Mesenchymal stem cell (in vitro differentiated cells and primary cell): Measurements from ENCODE around the gene PTCHD1.

ENCODE experiments used
- DNase-seq: peaks from one replicate; pipeline ENCODE4 v3.0.0-alpha.2; 2013
- H2AFZ ChIP-seq: one replicate; pipeline ENCODE4 v1.6.1; 2013; ENCODE audit warnings: low read depth, mild to moderate bottlenecking, control low read depth, inconsistent platforms, low read length, moderate library complexity
- H2AK5ac ChIP-seq: 2 replicates; pipeline ENCODE4 v1.6.1; 2013; ENCODE audit warnings: low read length, moderate library complexity, mild to moderate bottlenecking, inconsistent platforms; ENCODE audit not compliant: severe bottlenecking
- H2BK120ac ChIP-seq: one replicate; pipeline ENCODE4 v1.6.1; 2013; ENCODE audit warnings: low read depth, mild to moderate bottlenecking, inconsistent platforms, low read length, moderate library complexity
- H2BK12ac ChIP-seq, 2 experiments: one replicate each; pipeline ENCODE4 v1.6.1; 2013; ENCODE audit warnings: inconsistent platforms in 2 of 2, low read length in 2 of 2, mild to moderate bottlenecking in 2 of 2, moderate library complexity in 2 of 2, control low read depth in 1 of 2
- H2BK15ac ChIP-seq: one replicate; pipeline ENCODE4 v1.6.1; 2013; ENCODE audit warnings: mild to moderate bottlenecking, low read depth, inconsistent platforms; ENCODE audit not compliant: poor library complexity, severe bottlenecking
- H2BK5ac ChIP-seq: 2 replicates; pipeline ENCODE4 v1.6.1; 2013; ENCODE audit warnings: low read depth, mild to moderate bottlenecking, low read length, control low read depth, inconsistent platforms; ENCODE audit not compliant: poor library complexity, severe bottlenecking
- H3K14ac ChIP-seq, 2 experiments: one replicate each; pipeline ENCODE4 v1.6.1; 2013; ENCODE audit warnings: inconsistent platforms in 2 of 2, low read length in 2 of 2, control low read depth in 1 of 2, mild to moderate bottlenecking in 1 of 2, moderate library complexity in 1 of 2
- H3K18ac ChIP-seq, 2 experiments: one replicate each; pipeline ENCODE4 v1.6.1; 2013; ENCODE audit warnings: inconsistent platforms in 2 of 2, low read length in 2 of 2, control low read depth in 1 of 2, low read depth in 1 of 2, mild to moderate bottlenecking in 1 of 2
- H3K23ac ChIP-seq, 2 experiments: one replicate each; pipeline ENCODE4 v1.6.1; 2013; ENCODE audit warnings: inconsistent platforms in 2 of 2, low read length in 2 of 2, mild to moderate bottlenecking in 2 of 2, moderate library complexity in 2 of 2, control low read depth in 1 of 2
- H3K27ac ChIP-seq: 2 replicates; pipeline ENCODE4 v1.5.1; 2013; ENCODE audit warnings: mild to moderate bottlenecking, moderate library complexity, low read length, control low read depth, inconsistent platforms; ENCODE audit not compliant: poor library complexity, severe bottlenecking
- H3K27me3 ChIP-seq, 2 experiments: 2 replicates each; pipeline versions ENCODE4 v1.6.1 to v1.7.0; 2013; ENCODE audit warnings: low read length in 2 of 2, mild to moderate bottlenecking in 2 of 2, moderate library complexity in 2 of 2, control low read depth in 1 of 2, inconsistent platforms in 1 of 2; ENCODE audit not compliant: control insufficient read depth in 1 of 2, insufficient read depth in 1 of 2
- H3K36me3 ChIP-seq, 2 experiments: 2 replicates each; pipeline versions ENCODE4 v1.6.1 to v1.7.0; 2013; ENCODE audit warnings: low read length in 2 of 2, control low read depth in 1 of 2, inconsistent platforms in 1 of 2, low read depth in 1 of 2, mild to moderate bottlenecking in 1 of 2; ENCODE audit not compliant: insufficient read depth in 2 of 2, control insufficient read depth in 1 of 2
- H3K4ac ChIP-seq, 2 experiments: one replicate each; pipeline ENCODE4 v1.6.1; 2013; ENCODE audit warnings: inconsistent platforms in 2 of 2, low read length in 2 of 2, mild to moderate bottlenecking in 2 of 2, moderate library complexity in 2 of 2, control low read depth in 1 of 2, low read depth in 1 of 2
- H3K4me1 ChIP-seq: 2 replicates; pipeline ENCODE4 v1.6.1; 2013; ENCODE audit warnings: low read depth, low read length, control low read depth; ENCODE audit not compliant: control insufficient read depth, insufficient read depth
- H3K4me2 ChIP-seq: 2 replicates; pipeline ENCODE4 v1.6.1; 2013; ENCODE audit warnings: low read length, mild to moderate bottlenecking, inconsistent platforms; ENCODE audit not compliant: poor library complexity, severe bottlenecking
- H3K4me3 ChIP-seq, 2 experiments: 2 replicates each; pipeline versions ENCODE4 v1.5.1 to v1.7.0; 2013; ENCODE audit warnings: low read length in 2 of 2, mild to moderate bottlenecking in 2 of 2, control low read depth in 1 of 2, low read depth in 1 of 2; ENCODE audit not compliant: insufficient read depth in 1 of 2
- H3K79me1 ChIP-seq: replicated peaks from 2 replicates; pipeline ENCODE4 v1.6.1; 2013; ENCODE audit warnings: mild to moderate bottlenecking, control low read depth, low read length, inconsistent platforms; ENCODE audit not compliant: poor library complexity, severe bottlenecking
- H3K9ac ChIP-seq: 2 replicates; pipeline ENCODE4 v1.7.0; 2013; ENCODE audit warnings: mild to moderate bottlenecking, low read length, moderate library complexity
- H3K9me3 ChIP-seq: 2 replicates; pipeline ENCODE4 v1.7.0; 2013; ENCODE audit warnings: mild to moderate bottlenecking, low read length; ENCODE audit not compliant: control insufficient read depth
- H4K8ac ChIP-seq: one replicate; pipeline ENCODE4 v1.6.1; 2013; ENCODE audit warnings: inconsistent platforms, mild to moderate bottlenecking, low read length, moderate library complexity
- H4K91ac ChIP-seq: one replicate; pipeline ENCODE4 v1.6.1; 2013; ENCODE audit warnings: mild to moderate bottlenecking, low read length, inconsistent platforms
- WGBS: methylation state at CpG from one replicate; pipeline ENCODE4 v1.1.7; 2013; ENCODE audit warnings: mixed read lengths; 5-methylcytosine and 5-hydroxymethylcytosine counted together

PTCHD1 gene

GRCh38 chrX:23332888-23333821, 1.5 kb upstream of the PTCHD1 start:
- Histone ChIP-seq H3K4me1 (peaks cover 26% of the 10 kb centered on the region), H3K27me3 (peaks cover 50 to 74% of the 10 kb centered on the region in 2 experiments), H4K8ac (no peak overlapping the region), H2AK5ac (no peak overlapping the region), H4K91ac (no peak overlapping the region), H3K4me3 (peak overlapping the region in 1 of 2 experiments; percentile 24), H3K27ac (no peak overlapping the region), H3K9me3 (no peaks in the 10 kb centered on the region), H3K4ac (no peak overlapping the region), H3K36me3 (no peaks in the 10 kb centered on the region), H3K79me1 (no peaks in the 10 kb centered on the region), H2BK15ac (no peak overlapping the region), H3K14ac (no peak overlapping the region), H2AFZ (no peak overlapping the region), H3K23ac (no peak overlapping the region), H3K18ac (no peak overlapping the region), H2BK120ac (no peak overlapping the region), H2BK5ac (no peak overlapping the region), H3K9ac (no peak overlapping the region), H2BK12ac (no peak overlapping the region), H3K4me2 (peak overlapping the region; percentile 65)
- 0% methylated on average over 14 of the region's 75 CpGs for WGBS
- DNase-seq, result no peak

GRCh38 chrX:23333842-23334520, 668 bp upstream of the PTCHD1 start:
- 0% methylated on average over 10 of the region's 54 CpGs for WGBS
- Histone ChIP-seq H3K27ac (no peak overlapping the region), H3K4me3 (peak overlapping the region in 1 of 2 experiments; percentile 24)

GRCh38 chrX:23334521-23334847, 165 bp upstream of the PTCHD1 start:
- no peak overlapping the region for H2AFZ ChIP-seq
- no peaks in the 10 kb centered on the region for H3K79me1 ChIP-seq
- H3K18ac ChIP-seq, result no peak overlapping the region
- H3K9ac ChIP-seq, result no peak overlapping the region
- peak overlapping the region; percentile 65 for H3K4me2 ChIP-seq
- H2AK5ac ChIP-seq, result no peak overlapping the region
- no peak overlapping the region for H3K27ac ChIP-seq
- no peak overlapping the region for H3K14ac ChIP-seq
- H3K4ac ChIP-seq, result no peak overlapping the region
- H3K9me3 ChIP-seq, result no peaks in the 10 kb centered on the region
- H3K36me3 ChIP-seq, result no peaks in the 10 kb centered on the region
- H2BK120ac ChIP-seq, result no peak overlapping the region
- H2BK5ac ChIP-seq, result no peak overlapping the region
- H3K4me1 ChIP-seq, result peaks cover 26% of the 10 kb centered on the region
- no peak for DNase-seq
- no peak overlapping the region for H4K91ac ChIP-seq
- no peak overlapping the region for H2BK12ac ChIP-seq
- peaks cover 46 to 72% of the 10 kb centered on the region in 2 experiments for H3K27me3 ChIP-seq
- no peak overlapping the region for H4K8ac ChIP-seq
- H3K23ac ChIP-seq, result no peak overlapping the region
- H2BK15ac ChIP-seq, result no peak overlapping the region
- no CpG with 5 or more reads among the region's 63 CpGs for WGBS
- H3K4me3 ChIP-seq, result no peak overlapping the region

More at GRCh38 chrX:23333842-23334520, 668 bp upstream of the PTCHD1 start:
- Histone ChIP-seq H4K8ac (no peak overlapping the region), H4K91ac (no peak overlapping the region), H3K27me3 (peaks cover 46 to 74% of the 10 kb centered on the region in 2 experiments), H2BK12ac (no peak overlapping the region), H3K9ac (no peak overlapping the region), H3K4me2 (peak overlapping the region; percentile 65), H3K23ac (no peak overlapping the region), H3K9me3 (no peaks in the 10 kb centered on the region), H3K18ac (no peak overlapping the region), H2BK120ac (no peak overlapping the region), H3K4me1 (peaks cover 26% of the 10 kb centered on the region), H3K79me1 (no peaks in the 10 kb centered on the region), H2AFZ (no peak overlapping the region), H2BK15ac (no peak overlapping the region), H3K36me3 (no peaks in the 10 kb centered on the region), H3K4ac (no peak overlapping the region), H2BK5ac (no peak overlapping the region), H2AK5ac (no peak overlapping the region), H3K14ac (no peak overlapping the region)
- no peak for DNase-seq

GRCh38 chrX:23338334-23338733, 3.7 kb downstream of the PTCHD1 start:
- peaks cover 25 to 71% of the 10 kb centered on the region in 2 experiments for H3K27me3 ChIP-seq
- no peak overlapping the region for H3K9ac ChIP-seq
- no peak overlapping the region for H2BK120ac ChIP-seq
- 83% methylated on average over 3 of the region's 4 CpGs for WGBS
- H3K23ac ChIP-seq, result no peak overlapping the region
- no peak overlapping the region for H4K91ac ChIP-seq
- H3K4me1 ChIP-seq, result peaks cover 15% of the 10 kb centered on the region
- no peak overlapping the region for H2BK15ac ChIP-seq
- no peaks in the 10 kb centered on the region for H3K9me3 ChIP-seq
- no peak overlapping the region for H3K14ac ChIP-seq
- no peak overlapping the region for H2BK12ac ChIP-seq
- no peak overlapping the region for H4K8ac ChIP-seq
- no peak overlapping the region for H3K18ac ChIP-seq
- no peaks in the 10 kb centered on the region for H3K79me1 ChIP-seq
- H3K27ac ChIP-seq, result no peak overlapping the region
- no peaks in the 10 kb centered on the region for H3K36me3 ChIP-seq
- DNase-seq, result no peak
- H2BK5ac ChIP-seq, result no peak overlapping the region
- no peak overlapping the region for H2AFZ ChIP-seq
- no peak overlapping the region for H3K4me2 ChIP-seq
- H3K4me3 ChIP-seq, result no peak overlapping the region
- H2AK5ac ChIP-seq, result no peak overlapping the region
- no peak overlapping the region for H3K4ac ChIP-seq
